GM18505 (cell line): ENCODE measurements around the gene CCSAP.
"Not testable (repeated sequence)": the region's sequence is repeated elsewhere in the genome, so short reads cannot be mapped to it uniquely, and the experiment has no call there.

Source experiments
- ATAC-seq: cut with Tn5 transposase; IDR thresholded peaks from one replicate; pipeline ENCODE4 v1.9.1; 2021; ENCODE audit not compliant: unreplicated experiment
- POLR2A ChIP-seq: IDR thresholded peaks from 4 replicates; pipeline ENCODE4 v1.6.1; 2011; ENCODE audit warnings: borderline replicate concordance; ENCODE audit not compliant: insufficient read depth, insufficient read length; ENCODE audit errors: extremely low read depth

The CCSAP gene

DNA sequence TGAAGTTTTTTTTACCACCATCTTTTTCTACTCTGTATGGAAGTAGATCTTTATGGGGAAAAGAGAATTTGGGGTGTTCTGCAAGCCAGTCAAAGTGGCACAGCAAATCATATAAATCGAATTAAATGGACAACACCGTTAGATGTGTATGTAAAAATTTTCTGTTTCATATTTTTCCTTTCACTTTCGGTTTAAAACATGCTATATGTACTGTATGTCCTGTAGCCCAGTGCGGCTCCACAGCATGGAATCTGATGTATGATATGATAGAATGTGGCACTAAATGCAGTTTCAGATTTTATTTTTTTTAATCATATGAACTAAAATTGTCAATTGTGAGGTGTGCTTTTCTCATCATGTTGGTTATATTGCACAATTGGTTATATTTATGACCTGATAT, 39.0 kb downstream of the CCSAP start:
- no peak for ATAC-seq
- no peak for TF ChIP-seq POLR2A

GRCh38 chr1:229302740-229303139, 40.1 kb downstream of the CCSAP start:
- TF ChIP-seq POLR2A, result no peak
- ATAC-seq, result no peak

DNA sequence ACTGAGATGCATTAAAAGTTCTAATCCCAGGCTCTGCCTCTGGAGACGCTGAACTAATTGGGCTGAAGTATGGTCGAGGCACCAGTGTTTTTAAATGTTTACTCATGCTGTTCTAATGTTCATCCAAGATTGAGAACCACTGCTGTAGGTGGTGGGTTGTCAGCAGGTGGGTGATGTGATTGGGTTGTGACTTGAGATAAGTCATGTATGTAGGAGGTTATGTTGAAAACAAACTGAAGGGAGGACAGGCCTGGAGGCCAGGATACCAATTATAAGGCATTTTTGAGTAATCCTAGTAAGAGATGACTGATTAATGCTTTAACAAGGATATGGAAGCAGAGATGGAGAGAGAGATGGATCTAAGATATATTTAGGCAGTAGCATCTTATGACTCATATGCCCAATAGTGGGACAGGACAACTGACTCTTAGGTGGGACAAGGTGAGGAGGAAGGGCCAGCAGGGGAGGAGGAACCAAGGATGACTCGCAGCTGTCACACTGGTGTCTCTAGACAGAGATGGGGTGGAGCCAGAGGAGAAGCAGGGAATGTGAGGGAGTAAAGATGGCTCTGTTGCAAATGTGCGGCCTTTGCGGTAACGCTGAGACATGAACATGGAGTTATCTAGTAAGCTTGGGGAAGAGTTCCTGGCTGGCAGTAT, 42.6 kb downstream of the CCSAP start:
- no peak for ATAC-seq
- no peak for TF ChIP-seq POLR2A

DNA sequence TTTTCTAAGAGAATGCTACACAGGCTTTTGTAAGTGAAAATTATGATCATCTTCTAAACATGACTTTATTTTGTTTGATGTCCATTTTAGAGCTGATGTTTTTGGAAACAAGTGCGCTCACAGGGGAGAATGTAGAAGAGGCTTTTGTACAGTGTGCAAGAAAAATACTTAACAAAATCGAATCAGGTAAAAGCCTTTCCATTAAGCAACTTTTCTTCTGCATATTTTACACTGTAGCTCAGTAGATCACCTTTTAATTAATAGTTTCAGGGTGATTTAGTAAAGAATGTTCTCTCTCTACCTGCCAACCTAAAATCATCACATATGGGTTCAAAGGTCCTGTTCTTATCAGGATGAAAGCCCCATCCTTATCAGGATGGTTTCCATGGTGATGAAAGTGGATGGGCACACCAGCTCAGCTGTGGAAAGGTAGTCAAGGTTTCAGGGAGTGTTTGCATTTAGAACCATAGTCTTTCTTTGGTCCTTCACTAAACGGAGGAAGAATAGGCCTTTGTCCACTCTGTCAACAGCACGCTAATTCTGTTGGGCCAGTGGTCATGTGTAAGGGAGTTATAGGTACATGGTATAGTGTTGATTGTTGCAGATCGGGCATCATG, 43.9 kb downstream of the CCSAP start:
- no peak for ATAC-seq
- TF ChIP-seq POLR2A, result no peak

- TF ChIP-seq POLR2A, result no peak
- ATAC-seq, result no peak
Measured at GRCh38 chr1:229298420-229298819, 44.4 kb downstream of the CCSAP start.

- TF ChIP-seq POLR2A, result no peak
- ATAC-seq, result no peak
Measured at GRCh38 chr1:229297746-229298145, 45.1 kb downstream of the CCSAP start.

DNA sequence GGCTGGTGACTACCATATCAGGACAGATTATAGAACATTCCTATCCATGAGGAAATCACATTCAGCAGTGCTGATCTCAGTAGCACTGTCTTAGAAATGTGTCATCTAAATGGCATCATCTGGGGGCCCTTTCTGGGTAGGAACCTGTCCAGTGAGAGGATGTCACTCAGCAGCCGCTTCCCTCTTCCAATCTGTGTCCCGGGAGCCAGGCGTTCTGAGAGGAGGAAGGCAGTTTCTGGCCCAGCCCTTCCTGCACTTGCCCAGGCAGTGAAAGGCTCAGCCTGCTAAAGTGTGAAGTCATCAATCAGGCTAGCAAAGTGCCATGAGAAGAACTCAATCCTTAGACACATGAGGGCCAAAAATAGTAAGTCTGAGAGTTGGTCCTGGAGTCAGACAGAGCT, 46.3 kb downstream of the CCSAP start:
- TF ChIP-seq POLR2A, result no peak
- no peak for ATAC-seq

GRCh38 chr1:229295745-229296144, 47.1 kb downstream of the CCSAP start:
- no peak for ATAC-seq

DNA sequence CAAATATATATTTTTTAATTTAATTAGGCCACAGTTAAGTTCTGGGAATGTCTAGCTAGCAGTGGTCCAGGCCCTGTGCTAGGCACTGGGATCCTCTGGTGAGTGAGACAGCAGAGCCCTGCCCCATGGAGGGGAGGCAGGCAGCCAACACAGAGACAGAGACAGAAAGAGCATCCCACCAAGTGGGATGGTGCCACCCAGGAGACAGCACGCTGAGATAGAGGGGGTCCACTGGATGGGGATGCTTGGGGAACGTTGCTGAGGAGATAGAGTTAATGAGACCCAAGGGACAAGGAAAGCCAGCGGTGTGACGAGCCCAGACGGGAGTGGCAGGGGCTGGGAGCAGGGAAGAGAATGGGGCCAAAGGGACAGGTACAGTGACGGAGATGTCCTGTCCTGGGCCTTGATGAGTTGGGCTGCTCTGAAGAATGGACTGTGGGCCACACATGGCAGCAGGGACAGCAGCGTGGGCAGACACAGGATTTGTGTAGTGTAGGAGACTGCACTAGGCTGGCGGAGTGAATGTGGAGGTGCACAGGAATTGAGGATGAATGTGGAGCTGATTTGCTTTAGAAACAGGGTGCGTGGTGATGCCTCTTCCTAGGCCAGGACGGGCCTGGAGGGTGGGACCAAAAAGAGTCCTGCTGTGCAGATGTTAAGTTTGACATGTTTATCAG, 49.2 kb downstream of the CCSAP start:
- no peak for ATAC-seq
- no peak for TF ChIP-seq POLR2A

More at GRCh38 chr1:229295745-229296144, 47.1 kb downstream of the CCSAP start:
- no peak for TF ChIP-seq POLR2A

DNA sequence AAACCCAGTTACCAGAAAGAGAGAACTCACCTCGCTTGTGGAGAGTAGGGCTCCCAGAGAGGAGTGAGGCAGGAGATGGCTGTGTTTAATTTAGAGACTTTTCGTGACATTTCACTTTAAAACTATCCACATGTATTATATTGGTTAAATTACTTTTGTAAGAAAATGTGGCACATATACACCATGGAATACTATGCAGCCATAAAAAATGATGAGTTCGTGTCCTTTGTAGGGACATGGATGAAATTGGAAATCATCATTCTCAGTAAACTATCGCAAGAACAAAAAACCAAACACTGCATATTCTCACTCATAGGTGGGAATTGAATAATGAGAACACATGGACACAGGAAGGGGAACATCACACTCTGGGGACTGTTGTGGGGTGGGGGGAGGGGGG, 51.2 kb downstream of the CCSAP start:
- ATAC-seq, result not testable (repeated sequence)

- no peak for ATAC-seq
- no peak for TF ChIP-seq POLR2A
Measured at GRCh38 chr1:229288516-229288915, 54.3 kb downstream of the CCSAP start.

DNA sequence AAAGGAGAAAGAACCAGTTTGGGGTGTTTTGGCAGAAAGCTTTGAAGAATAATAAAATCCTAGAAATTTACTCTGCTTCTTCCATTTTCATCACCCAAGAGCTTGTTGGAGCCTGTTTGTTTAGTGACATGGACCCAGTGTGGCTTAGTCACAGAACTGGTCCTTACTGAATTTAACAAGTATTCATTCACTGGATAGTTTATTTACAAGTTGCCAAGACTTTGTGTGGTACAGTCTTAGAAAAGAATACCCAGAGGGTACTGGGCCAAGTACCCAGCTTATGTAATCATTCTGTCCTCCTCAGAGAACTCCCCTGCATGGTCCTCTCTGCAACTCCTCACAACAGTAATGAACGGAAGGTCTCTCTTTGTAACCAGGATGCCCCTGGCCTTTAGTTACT, 55.6 kb downstream of the CCSAP start:
- no peak for ATAC-seq
- TF ChIP-seq POLR2A, result no peak

GRCh38 chr1:229286099-229286766, 56.6 kb downstream of the CCSAP start:
- TF ChIP-seq POLR2A, result no peak
- ATAC-seq, result no peak

GRCh38 chr1:229285440-229285839, 57.4 kb downstream of the CCSAP start:
- no peak for TF ChIP-seq POLR2A
- ATAC-seq, result no peak
